Measurements from ENCODE around the gene CACNG4. TPM values are rescaled to one million over a fixed set of nuclear protein-coding genes. Genes with fewer than 3 reads are reported as not detected.

The CACNG4 gene
- total RNA-seq, 1 donor from 2014 or later: 0.34 TPM

GRCh38 chr17:66920950-66921349 lies 43.6 kb upstream of the CACNG4 start:
- no peaks in the 10 kb centered on the region for H3K36me3 ChIP-seq
- H3K79me2 ChIP-seq (ENCODE audit: low read depth): no peaks in the 10 kb centered on the region
- H3K4me1 ChIP-seq: peaks cover 19% of the 10 kb centered on the region
- H3F3A ChIP-seq (ENCODE audit: low read depth): peaks cover 2% of the 10 kb centered on the region
- H3K27me3 ChIP-seq: no peaks in the 10 kb centered on the region
- H3K9me3 ChIP-seq (ENCODE audit: low read depth): no peaks in the 10 kb centered on the region
- H3K4me3 ChIP-seq: no peak overlapping the region
- no peak overlapping the region for H3K27ac ChIP-seq
- Mint-ChIP-seq H3K27ac (no peak overlapping the region), H3K9me3 (peaks cover 12% of the 10 kb centered on the region), H3K27me3 (ENCODE audit: insufficient read depth, low read depth) (peaks cover 4% of the 10 kb centered on the region), H3K36me3 (no peaks in the 10 kb centered on the region), H3K4me3 (no peak overlapping the region), H3K4me1 (peaks cover 18% of the 10 kb centered on the region)
- H4K20me1 ChIP-seq (ENCODE audit: low read depth): no peaks in the 10 kb centered on the region
- no peak overlapping the region for H2AFZ ChIP-seq (replicated peaks)
- no peak overlapping the region for H3K4me2 ChIP-seq
- DNase-seq (ENCODE audit: low spot score): no peak
- TF ChIP-seq EZH2phosphoT487 (IDR thresholded peaks at IDR 0.05) (no peak), CTCF (IDR thresholded peaks at IDR 0.05) (no peak), EZH2 (IDR thresholded peaks at IDR 0.05) (no peak)
- no peak overlapping the region for H3K9ac ChIP-seq

GRCh38 chr17:66923886-66924285 lies 40.6 kb upstream of the CACNG4 start:
- H3K4me2 ChIP-seq: no peak overlapping the region
- H3K79me2 ChIP-seq (ENCODE audit: low read depth): no peaks in the 10 kb centered on the region
- no peak overlapping the region for H3K9ac ChIP-seq
- peaks cover 23% of the 10 kb centered on the region for H3K4me1 Mint-ChIP-seq
- H3K27me3 ChIP-seq: no peaks in the 10 kb centered on the region
- H4K20me1 ChIP-seq (ENCODE audit: low read depth): no peaks in the 10 kb centered on the region
- H3K4me3 Mint-ChIP-seq: no peak overlapping the region
- no peaks in the 10 kb centered on the region for H3K9me3 ChIP-seq (ENCODE audit: low read depth)
- H3K27me3 Mint-ChIP-seq (ENCODE audit: insufficient read depth, low read depth): peaks cover 4% of the 10 kb centered on the region
- peaks cover 27% of the 10 kb centered on the region for H3K4me1 ChIP-seq
- no peaks in the 10 kb centered on the region for H3K36me3 Mint-ChIP-seq
- no peak for DNase-seq (ENCODE audit: low spot score)
- TF ChIP-seq CTCF (IDR thresholded peaks at IDR 0.05) (no peak), EZH2 (IDR thresholded peaks at IDR 0.05) (no peak), EZH2phosphoT487 (IDR thresholded peaks at IDR 0.05) (no peak)
- no peak overlapping the region for H3K27ac ChIP-seq
- no peaks in the 10 kb centered on the region for H3K36me3 ChIP-seq
- no peak overlapping the region for H3K27ac Mint-ChIP-seq
- no peak overlapping the region for H3K4me3 ChIP-seq
- peaks cover 8% of the 10 kb centered on the region for H3K9me3 Mint-ChIP-seq
- peaks cover 3% of the 10 kb centered on the region for H3F3A ChIP-seq (ENCODE audit: low read depth)
- no peak overlapping the region for H2AFZ ChIP-seq (replicated peaks)

GRCh38 chr17:66925811-66926500 lies 38.6 kb upstream of the CACNG4 start:
- H2AFZ ChIP-seq (replicated peaks): no peak overlapping the region
- Mint-ChIP-seq H3K9me3 (peaks cover 8% of the 10 kb centered on the region), H3K36me3 (no peaks in the 10 kb centered on the region), H3K27me3 (ENCODE audit: insufficient read depth, low read depth) (peaks cover 2% of the 10 kb centered on the region), H3K4me1 (peaks cover 23% of the 10 kb centered on the region), H3K4me3 (no peak overlapping the region), H3K27ac (no peak overlapping the region)
- H3K9ac ChIP-seq: no peak overlapping the region
- peaks cover 3% of the 10 kb centered on the region for H3F3A ChIP-seq (ENCODE audit: low read depth)
- no peaks in the 10 kb centered on the region for H3K36me3 ChIP-seq
- DNase-seq (ENCODE audit: low spot score): peak; percentile 56
- no peaks in the 10 kb centered on the region for H3K79me2 ChIP-seq (ENCODE audit: low read depth)
- peak overlapping the region; percentile 18 for H3K4me2 ChIP-seq
- H3K4me1 ChIP-seq: peaks cover 27% of the 10 kb centered on the region
- no peak overlapping the region for H3K4me3 ChIP-seq
- H4K20me1 ChIP-seq (ENCODE audit: low read depth): no peaks in the 10 kb centered on the region
- no peaks in the 10 kb centered on the region for H3K27me3 ChIP-seq
- H3K27ac ChIP-seq: no peak overlapping the region
- no peak for TF ChIP-seq CTCF (IDR thresholded peaks at IDR 0.05)
- TF ChIP-seq EZH2 (IDR thresholded peaks at IDR 0.05): no peak
- no peak for TF ChIP-seq EZH2phosphoT487 (IDR thresholded peaks at IDR 0.05)
- H3K9me3 ChIP-seq (ENCODE audit: low read depth): no peaks in the 10 kb centered on the region
